Activated CD4-positive, alpha-beta T cell treated with anti-CD3 and anti-CD28 coated beads, Interleukin-2, amount 50 U/mL, for 4 hours (primary cell): Measurements from ENCODE around the gene SPC24.
"Not testable (repeated sequence)": the region's sequence is repeated elsewhere in the genome, so short reads cannot be mapped to it uniquely, and the experiment has no call there.

ENCODE experiments used
- DNase-seq, 2 experiments: peaks; one replicate each; pipeline ENCODE4 v3.0.0-alpha.2; 2020

SPC24 gene

DNA sequence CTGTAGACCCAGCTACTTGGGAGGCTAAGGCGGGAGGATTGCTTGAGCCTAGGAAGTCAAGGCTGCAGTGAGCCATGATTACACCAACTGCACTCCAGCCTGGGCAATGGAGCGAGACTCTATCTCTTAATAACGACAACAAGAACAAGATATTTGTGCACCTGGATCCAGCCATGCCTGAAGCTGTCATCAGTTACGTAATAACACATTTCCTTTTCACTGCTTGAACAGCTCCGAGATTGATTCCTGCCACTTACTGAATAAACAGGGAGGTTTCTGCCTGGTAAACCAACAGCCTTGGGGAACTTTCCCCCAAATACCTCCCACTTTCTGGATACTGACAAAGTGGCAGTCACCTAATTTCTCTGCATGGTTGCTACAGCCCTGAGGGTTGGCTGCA, 36.4 kb upstream of the SPC24 start:
- no peak for DNase-seq

DNA sequence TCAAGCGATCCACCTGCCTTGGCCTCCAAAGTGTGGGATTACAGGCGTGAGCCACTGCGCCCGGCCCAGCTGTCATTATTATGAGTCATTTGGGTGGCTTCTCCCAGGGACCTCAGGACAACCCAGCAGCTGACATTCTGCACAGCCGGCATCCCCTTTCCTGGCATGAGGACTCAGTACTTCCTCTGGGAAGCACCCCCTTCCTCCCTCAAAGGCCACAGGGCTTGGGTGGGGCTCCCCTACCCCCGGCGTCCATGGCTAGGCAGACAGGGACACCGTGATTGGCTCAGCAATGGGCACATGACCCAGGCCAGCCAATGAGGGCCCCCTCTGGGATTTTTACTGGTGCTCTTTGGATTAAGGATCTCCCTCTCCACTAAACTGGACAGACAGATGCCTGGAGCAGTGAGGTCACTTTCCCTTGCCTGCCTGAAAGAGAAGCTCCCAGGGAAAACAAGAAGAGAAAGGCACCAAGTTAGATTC, 35.7 kb upstream of the SPC24 start:
- DNase-seq = no peak

DNA sequence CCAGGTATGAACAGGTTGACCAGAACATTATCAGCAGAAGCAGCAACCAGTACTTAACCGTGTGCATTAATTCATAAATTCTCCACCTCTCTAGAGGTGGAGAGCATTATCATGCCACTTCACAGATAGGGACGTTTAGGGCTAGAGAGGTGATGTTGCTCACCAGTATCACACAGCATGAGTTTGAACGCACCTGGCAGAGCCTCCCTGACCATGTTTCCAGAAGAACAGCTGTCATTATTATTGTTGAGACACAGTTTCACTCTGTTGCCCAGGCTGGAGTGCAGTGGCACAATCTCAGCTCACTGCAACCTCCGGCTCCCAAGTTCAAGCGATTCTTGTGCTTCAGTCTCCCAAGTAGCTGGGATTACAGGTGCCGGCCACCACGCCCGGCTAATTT, 34.9 kb upstream of the SPC24 start:
- no peak for DNase-seq

DNA sequence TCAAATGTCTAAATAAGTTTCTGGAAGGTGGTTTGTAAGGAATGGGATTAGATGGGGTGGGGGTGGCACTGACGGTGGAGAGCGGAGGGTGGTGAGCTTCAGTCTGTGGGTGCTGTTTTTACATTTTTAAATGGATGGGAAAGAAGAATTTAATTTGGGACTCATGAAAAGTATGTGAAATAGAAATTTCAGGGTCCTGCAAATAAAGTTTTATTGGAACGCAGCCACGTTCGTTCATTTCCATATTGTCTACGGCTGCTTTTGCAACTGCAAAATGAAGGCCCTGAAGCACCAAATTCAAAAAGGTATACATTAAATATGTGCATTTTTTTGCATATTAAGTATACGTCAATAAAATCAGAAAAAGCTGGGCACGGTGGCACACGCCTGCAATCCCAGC, 31.9 kb upstream of the SPC24 start:
- DNase-seq = no peak

DNA sequence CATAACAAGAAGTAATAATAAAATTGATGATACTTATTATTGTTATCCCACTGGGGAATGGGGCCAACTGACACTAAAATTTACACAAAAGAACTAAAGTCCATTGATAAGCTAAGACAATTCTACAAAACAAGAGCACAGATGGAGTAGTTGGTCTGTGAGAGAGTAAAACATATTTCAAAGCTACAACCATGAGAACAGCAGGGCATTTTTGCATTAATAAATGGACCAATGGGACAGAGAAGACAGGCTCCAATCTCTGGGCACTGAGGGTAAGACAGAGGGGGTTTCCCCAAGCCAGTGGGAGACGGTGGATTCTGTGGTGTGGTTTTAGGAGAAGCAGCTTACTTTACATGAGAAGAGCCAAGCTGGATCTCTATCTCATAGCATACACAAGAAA, 27.4 kb upstream of the SPC24 start:
- no peak for DNase-seq

DNA sequence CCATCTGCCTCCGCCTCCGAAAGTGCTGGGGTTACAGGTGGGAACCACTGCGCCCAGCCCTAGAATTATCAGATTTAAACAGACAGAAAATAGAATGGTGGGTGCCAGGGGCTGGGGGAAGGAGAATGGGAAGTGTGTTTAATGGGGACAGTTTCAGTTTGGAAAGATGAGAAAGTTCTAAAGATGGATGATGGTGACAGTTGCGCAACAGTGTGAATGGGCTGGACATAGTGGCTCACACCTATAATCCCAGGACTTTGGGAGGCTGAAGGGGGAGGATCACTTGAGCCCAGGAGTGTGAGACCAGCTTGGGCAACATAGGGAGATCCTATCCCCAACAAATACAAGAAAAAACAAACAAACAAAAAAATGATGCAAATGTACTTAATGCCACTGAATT, 25.9 kb upstream of the SPC24 start:
- no peak for DNase-seq

DNA sequence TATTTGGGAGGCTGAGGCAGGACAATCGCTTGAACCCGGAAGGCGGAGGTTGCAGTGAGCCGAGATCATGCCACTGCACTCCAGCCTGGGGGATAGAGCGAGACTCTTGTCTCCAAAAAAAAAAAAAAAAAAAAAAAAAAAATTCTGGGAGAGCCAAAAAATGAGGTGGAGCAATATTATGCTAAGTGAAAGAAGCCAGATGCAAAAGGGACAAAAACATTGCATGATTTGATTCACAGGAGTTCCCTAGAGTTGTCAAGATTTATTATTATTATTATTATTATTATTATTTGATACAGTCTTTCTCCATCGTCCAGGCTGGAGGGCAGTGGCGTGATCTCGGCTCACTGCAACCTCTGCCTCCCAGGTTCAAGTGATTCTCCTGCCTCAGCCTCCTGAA, 25.4 kb upstream of the SPC24 start:
- DNase-seq = not testable (repeated sequence)

DNA sequence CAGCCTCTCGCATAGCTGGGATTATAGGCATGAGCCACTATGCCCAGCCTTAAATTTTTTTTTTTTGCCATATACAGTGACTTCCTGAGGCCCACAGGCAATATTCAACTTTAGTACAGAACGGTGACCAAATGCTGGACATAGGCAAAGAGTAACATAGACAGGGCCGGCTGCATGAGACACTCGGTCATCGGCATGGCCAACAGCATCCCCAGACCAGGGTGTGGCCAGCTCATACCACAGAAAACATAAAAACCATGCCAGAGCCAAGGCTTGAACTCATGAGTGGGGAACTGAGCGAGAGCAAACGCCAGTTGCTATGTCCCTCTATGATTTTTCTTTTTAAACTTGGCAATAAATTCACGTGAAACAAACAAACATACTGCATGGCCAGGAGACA, 24.8 kb upstream of the SPC24 start:
- no peak for DNase-seq

DNA sequence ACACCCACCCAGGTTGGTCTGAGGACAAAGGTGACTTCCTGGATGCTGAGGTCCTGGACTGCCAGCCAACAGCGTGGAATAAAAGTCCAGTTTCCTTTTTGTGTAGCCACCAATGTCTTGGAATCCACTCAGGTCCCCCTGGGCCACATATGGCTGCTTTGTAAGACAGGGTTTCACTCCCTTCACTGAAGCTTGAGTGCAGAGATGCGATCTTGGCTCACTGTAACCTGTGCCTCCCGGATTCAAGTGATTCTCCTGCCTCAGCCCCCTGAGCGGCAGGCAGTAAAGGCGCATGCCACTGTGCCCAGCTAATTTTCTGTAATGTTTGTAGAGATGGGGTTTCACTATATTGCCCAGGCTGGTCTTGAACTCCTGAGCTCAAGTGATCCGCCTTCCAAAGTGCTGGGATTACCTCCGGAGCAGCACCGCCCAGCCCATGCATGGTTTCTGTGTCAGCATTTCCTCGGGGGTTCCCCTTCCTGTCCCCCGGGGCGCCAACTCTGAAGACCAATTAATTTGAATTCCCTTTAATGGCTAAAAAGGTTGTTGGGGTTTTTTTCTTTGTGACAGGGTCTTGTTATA, 24.2 kb upstream of the SPC24 start:
- no peak for DNase-seq

DNA sequence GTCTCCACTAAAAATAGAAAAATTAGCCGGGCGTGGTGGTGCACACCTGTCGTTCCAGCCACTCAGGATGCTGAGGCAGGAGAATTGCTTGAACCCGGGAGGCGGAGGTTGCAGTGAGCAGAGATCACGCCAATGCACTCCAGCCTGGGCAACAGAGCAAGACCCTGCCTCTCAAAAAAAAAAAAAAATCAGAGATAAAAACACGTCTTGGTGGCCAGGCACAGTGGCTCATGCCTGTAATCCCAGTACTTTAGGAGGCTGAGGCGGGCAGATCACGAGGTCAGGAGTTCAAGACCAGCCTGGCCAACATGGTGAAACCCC, 23.5 kb upstream of the SPC24 start:
- DNase-seq = not testable (repeated sequence)

DNA sequence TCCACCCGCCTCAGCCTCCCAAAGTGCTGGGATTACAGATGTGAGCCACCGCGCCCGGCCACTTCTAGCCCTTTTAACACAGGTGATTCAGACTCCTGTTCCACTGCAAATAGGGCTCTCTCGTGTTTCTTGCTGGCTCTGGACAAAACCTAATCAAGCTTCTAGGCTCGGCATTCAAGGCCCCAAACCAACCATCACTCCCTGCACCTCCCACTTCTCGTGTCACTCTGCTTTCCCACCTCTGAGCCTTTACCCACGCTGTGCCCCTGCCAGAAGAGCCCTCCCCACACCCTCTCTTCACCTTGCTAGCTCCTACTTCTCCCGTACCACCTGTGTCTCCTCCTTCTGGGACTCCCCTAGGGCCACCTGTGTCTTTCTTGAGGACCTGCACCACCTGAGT, 22.0 kb upstream of the SPC24 start:
- no peak for DNase-seq

DNA sequence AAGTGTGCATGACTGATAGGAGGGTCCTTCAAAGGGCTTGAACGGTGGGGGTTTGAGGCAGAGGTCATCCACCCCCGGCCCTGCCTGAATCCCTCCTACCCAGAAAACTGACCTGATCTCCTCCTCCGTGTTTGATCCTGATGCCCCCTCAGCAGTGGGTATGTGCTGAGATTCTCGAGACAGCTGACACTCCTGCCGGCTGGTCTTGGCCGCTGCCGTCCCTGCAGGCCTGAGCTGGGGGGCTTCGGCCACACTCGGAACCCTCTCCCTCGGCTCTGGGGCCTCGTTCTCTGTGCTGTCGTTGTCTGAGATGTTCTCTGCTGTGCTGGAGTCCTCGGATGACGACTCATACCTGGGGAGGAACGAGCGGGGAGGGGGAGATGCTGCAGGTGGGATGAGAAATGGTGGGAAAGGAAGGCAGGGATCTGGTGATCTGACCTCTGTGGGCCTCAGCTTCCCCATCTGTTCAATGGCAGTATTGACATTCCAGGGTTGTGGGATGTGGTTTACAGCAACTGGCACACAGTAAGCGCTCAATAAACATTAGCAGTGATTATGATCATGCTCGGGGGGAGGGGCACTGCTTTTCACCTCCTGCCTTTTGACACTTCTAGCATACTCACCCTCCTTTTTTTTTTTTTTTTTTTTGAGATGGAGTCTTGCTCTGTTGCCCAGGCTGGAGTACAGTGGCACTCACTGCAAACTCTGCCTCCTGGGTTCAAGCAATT, 21.0 kb upstream of the SPC24 start:
- DNase-seq = no peak

DNA sequence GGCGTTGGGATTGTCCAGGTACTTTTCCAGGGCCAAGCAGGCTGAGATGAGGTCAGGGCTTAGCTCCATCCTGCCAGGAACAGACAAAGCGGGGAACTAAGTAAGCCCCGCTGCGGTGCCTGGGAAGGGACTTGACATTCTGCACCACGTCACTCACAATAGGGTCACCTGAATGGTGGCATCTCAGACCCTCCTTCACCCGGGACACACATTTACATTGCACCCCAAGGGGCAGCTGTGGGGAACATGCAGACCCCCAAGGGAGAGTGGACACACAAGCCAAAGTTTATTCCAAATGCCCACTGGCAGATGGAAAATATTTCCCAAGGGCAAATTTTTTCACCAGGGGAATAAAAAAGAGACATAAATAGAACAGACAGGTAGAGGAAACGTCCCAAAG, 20.3 kb upstream of the SPC24 start:
- no peak for DNase-seq

DNA sequence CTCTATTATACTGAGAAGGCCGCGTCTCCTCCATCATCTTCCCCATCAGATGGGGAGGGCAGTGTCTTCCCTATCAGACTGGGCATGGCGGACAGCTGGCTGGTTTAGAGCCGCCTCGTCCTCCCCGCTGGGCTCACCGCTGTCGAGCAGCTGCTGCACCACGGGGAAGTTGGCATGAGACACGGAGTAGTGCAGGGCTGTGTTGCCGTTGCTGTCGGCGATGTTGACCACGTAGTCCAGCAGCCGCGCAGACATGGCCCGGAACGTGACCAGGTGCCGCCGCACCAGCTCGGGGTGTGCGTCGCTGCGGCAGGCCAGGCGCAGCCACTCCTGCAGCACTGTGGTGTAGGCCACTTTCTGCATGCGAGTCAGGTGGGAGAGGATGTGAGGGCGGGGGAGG, 18.8 kb upstream of the SPC24 start:
- no peak for DNase-seq

DNA sequence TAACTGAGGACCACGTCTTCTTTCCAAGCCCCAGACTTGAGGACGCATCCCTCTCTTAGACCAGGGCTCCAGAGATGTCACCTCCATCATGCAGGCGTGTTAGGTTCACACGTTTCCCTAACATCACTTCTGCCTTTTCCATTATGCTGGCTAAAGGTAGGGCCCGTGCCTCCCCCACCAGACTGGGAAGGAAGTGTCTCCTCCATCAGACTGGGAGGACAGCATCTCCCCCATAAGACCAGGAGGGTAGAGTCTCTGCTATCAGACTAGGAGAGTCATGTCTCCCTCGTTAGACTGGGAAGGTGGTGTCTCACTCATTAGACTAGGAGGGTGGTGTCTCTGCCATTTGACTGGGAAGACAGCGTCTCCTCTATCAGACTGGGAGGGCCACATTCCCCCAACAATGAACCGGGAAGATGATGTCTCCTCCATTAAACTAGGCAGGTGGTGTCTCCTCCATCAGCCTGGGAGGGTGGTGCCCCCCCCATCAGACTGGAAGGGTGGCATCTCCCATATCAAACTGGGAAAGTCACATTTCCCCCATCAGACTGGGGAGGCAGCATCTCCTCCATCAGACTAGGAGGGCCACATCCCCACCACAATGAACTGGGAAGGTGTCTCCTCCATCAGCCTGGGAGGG, 18.1 kb upstream of the SPC24 start:
- DNase-seq = no peak

DNA sequence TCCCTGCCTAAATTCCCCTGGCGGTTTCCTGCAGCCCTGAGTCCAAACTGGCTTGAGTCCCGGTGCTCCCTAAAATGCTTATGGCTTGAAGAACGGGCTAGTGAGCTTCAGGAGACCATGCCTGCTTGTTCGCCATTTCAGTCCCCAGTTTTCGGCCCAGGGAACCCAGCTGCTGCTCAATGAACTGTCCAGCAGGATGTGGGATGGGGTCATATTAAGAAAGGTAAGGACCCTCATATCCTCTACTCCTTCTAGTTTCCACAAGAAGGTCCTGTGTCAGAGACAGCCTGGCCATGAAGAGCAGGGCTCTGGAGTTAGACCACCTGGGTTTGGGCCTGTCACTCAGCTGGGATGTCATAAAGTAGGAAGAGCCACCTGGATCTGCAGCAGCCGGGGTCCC, 17.0 kb upstream of the SPC24 start:
- DNase-seq = no peak

DNA sequence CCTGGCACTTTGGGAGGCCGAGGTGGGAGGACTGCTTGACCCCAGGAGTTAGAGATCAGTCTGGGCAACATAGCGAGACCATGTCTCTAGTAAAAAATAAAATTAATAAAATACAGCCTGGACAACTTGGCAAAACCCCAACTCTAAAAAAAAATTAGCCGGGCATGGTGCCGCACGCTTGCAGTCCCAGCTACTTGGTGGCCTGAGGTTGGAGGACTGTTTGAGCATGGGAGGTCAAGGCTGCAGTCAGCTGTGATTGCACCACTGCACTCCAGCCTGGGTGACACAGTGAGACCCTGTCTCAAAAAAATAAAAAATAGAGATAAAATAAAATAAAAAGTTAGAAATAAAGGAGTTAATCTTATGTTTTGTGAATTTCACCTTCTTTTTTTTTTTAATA, 15.6 kb upstream of the SPC24 start:
- DNase-seq = no peak

DNA sequence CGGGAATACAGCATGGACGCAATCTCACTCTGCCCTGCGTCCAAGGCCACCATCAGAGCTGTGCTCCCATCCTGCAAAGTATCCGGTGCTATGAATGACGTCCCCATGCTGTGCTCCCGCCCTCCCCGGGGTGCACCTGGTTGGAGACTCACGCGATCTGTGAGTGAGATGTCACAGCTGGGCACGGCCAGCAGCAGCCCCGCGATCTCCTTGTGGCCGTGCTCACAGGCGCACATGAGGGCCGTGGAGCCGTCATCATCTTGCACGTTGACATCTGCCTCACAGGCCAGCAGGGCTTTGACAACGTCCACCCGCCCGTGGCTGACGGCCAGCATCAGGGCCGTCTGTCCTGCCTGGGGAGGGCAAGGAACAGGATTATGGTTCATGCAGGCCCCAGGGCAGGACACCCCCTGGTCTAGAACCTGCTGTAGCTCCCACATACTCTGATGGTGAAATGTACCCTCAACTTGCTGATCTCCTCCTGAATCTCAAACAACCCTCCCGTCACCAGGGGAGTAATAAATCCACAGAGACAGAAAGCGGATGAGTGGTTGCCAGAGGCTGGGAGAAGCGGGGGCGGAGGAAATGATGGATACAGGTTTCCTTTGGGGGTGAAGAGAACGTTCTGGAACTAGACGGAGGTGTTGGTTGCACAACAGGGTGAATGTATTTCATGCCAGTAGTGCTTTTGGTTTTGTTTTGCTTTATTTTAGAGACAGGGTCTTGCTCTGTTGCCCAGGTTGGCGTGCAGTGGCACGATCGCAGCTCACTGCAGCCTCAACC, 14.5 kb upstream of the SPC24 start:
- no peak for DNase-seq

DNA sequence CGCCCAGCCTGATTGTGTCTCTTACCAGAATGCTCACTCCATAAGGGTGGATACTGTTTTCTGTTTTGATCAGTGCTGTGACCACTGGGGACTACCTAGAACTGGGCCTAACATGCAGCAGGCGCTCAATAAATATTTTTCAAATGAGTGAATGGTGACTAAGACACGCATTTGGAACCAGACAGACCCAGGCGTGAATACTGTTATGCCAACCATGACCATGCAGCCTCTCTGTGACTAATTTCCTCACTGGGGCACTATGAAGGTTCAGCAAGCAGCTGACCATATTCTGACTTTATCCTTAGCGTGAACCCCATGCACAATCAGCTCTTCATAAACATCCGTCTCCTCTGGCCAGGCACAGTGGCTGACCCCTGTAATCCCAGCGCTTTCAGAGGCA, 13.0 kb upstream of the SPC24 start:
- no peak for DNase-seq

DNA sequence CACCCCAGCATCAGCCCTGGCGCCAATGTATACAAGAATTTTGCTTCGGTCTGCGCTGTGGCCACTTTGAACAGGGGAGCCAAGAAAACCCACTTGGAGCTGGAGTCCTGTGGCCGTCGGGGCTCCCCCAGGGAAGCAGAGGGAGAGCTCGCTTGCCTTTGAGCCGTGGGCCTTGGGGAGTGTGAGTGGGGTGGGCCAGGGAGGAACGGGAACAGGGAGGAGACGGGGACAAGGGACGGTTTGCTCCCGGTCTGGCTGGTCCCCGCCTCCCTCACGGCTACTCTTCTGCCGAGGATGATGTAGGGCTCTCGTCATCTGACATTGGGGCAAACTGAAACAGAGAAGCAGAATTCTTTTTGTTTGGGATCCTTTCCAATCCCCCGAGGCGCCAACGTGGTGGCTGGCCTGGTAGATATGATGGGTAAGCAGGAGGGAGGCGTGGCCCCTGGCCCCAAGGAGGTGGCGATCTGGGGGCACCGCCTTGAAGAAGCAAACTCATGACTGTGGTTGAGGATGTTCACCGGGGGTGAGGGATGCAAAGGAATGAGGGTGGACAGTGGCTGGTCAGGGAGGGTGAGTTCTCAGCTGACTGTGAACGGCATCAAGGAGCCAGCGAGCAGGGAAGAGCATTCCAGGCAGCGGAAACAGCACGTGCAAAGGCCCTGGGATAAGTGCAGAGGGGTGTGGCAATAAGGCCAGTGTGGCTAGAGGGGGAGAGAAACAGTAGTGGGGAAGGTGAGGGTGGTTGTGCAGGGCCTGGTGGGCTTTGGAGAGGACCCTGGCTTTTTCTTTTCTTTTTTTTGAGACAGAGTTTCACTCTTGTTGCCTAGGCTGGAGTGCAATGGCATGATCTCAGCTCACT, 10.9 kb upstream of the SPC24 start:
- DNase-seq = no peak

DNA sequence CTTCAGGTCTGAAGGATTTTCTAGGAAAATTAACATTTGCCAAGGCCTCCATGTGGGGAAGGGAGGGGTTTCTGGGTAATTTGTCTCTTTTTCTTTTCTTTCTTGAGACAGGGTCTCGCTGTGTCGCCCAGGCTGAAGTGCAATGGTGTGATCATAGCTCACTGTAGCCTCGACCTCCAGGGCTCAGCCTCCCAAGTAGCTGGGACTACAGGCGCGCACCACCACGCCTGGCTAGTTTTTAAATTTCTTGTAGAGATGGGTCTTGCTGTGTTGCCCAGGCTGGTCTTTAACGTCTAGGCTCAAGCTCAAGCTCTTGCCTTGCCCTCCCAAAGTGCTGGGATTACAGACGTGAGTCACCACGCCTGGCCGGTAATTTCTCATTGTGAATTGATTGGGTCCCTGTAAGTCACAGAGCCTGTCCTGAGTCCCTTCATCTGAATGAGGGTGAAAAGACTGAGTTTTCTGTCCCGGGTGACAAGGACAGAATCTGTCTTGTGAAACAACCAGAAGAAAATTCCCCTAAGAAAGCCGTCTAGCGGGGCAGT, 10.0 kb upstream of the SPC24 start:
- no peak for DNase-seq

DNA sequence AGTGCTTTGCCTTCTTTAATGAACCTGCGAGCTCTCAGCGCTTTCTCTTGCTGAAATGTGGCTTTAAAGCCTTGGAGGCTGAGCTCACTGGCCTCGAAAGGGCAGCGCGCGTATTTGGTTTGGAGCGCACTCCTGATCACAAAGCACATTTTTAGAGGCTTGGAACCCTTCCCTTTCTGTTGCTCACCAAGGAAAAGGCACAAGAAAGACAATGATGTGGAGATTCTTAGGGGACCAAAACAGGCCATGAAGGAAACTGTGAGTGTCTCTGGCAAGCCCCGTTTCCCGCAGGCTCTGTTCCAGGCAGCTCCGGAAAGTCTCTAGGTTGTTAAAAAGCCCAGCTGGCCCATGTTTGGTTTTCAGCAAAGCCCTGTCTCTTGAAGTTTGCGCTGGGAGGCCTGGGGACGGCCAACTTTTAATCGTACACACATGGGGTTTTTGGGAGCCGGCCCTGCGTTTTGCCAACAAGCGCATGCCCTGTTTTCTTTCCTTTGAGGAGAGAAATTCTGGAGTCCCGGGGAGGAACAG, 9.4 kb upstream of the SPC24 start:
- no peak for DNase-seq
